Endodermal cell (in vitro differentiated cells): ENCODE measurements around the gene HCRTR1. TPM values are rescaled to one million over a fixed set of nuclear protein-coding genes. Genes with fewer than 3 reads are reported as not detected.

Source experiments
- DNase-seq: peaks from one replicate; pipeline ENCODE4 v3.0.0-alpha.2; 2017
- H3K27ac ChIP-seq: 2 replicates; pipeline ENCODE4 v1.5.1; 2013; ENCODE audit warnings: mild to moderate bottlenecking, low read depth, low read length, moderate library complexity
- H3K27me3 ChIP-seq: 2 replicates; pipeline ENCODE4 v1.6.1; 2013; ENCODE audit warnings: mild to moderate bottlenecking, low read length, moderate library complexity; ENCODE audit not compliant: insufficient read depth, control insufficient read depth, poor library complexity, severe bottlenecking
- H3K36me3 ChIP-seq: 2 replicates; pipeline ENCODE4 v1.7.0; 2013; ENCODE audit warnings: mild to moderate bottlenecking, low read length, moderate library complexity; ENCODE audit not compliant: control insufficient read depth, insufficient read depth
- H3K4me1 ChIP-seq: one replicate; pipeline ENCODE4 v1.7.0; 2013; ENCODE audit warnings: low read length; ENCODE audit not compliant: control insufficient read depth, insufficient read depth
- H3K4me3 ChIP-seq: 2 replicates; pipeline ENCODE4 v1.5.1; 2013; ENCODE audit warnings: mild to moderate bottlenecking, low read length, moderate library complexity
- H3K9ac ChIP-seq: 2 replicates; pipeline ENCODE4 v1.6.1; 2013; ENCODE audit warnings: mild to moderate bottlenecking, low read length, moderate library complexity; ENCODE audit not compliant: poor library complexity, severe bottlenecking; ENCODE audit errors: extremely low read depth
- H3K9me3 ChIP-seq: 2 replicates; pipeline ENCODE4 v1.6.1; 2013; ENCODE audit warnings: mild to moderate bottlenecking, low read length, moderate library complexity; ENCODE audit not compliant: control insufficient read depth
- H3K27ac Mint-ChIP-seq: 2 replicates; pipeline ENCODE4 v1.8.0; 2020; ENCODE audit warnings: mixed read lengths
- H3K27me3 Mint-ChIP-seq: 2 replicates; pipeline ENCODE4 v1.8.0; 2021; ENCODE audit warnings: mild to moderate bottlenecking, mixed read lengths; ENCODE audit not compliant: insufficient read depth
- H3K36me3 Mint-ChIP-seq: 2 replicates; pipeline ENCODE4 v1.8.0; 2020; ENCODE audit warnings: low read depth, mixed read lengths
- H3K4me1 Mint-ChIP-seq: 2 replicates; pipeline ENCODE4 v1.8.0; 2020; ENCODE audit warnings: mixed read lengths
- H3K4me3 Mint-ChIP-seq: 2 replicates; pipeline ENCODE4 v1.8.0; 2020; ENCODE audit warnings: mild to moderate bottlenecking, moderate library complexity, mixed read lengths
- H3K9me3 Mint-ChIP-seq: 2 replicates; pipeline ENCODE4 v1.8.0; 2020; ENCODE audit warnings: mild to moderate bottlenecking, mixed read lengths
- WGBS, 2 experiments: methylation state at CpG; one replicate each; pipeline versions ENCODE4 v1.1.5 to v1.1.7; 2013; ENCODE audit warnings: missing lambda C conversion rate in 2 of 2, mixed read lengths in 1 of 2; ENCODE audit not compliant: insufficient coverage in 1 of 2, insufficient read length in 1 of 2; 5-methylcytosine and 5-hydroxymethylcytosine counted together
- total RNA-seq, 2 donors: library from RNA; stranded (reverse); fragmentation: NEBNext Ultra II Directional in 1 of 2; extraction: Animal tissue kit (Norgen Biotek cat#: 25700) in 1 of 2; gene quantifications; 2 replicates in 1 of 2; 3 replicates in 1 of 2; pipeline ENCODE4 v1.2.1, GENCODE V29; 2021
- TF ChIP-seq, protein P1 (sequence below): fragments of 200-600 bp; sonication (generic); conservative IDR thresholded peaks from 2 replicates; pipeline ENCODE4 v1.5.0; 2021; ENCODE audit warnings: antibody characterized with exemption, mild to moderate bottlenecking

HCRTR1 gene
- total RNA-seq, 2 donors from 2014 or later = not detected

DNA sequence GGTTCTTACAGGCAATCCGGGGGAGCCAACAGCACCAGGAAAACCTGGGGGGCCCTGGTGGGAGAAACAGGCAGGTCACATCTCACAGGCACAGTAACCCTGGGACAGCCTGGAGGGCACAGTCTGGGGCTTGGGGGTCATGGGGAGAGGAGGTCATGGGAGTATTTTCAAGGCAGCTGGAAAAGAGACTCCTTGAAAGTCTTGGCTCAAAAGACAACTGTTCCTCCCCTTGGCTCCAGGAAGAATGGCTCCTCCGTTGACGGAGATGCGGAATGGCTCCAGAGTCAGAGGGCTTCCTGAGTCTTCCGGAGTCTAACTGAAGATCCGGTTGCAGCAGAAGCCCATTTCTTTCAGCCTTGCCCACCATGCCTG lies 53.1 kb downstream of the HCRTR1 start:
- Histone ChIP-seq H3K27me3 (no peaks in the 10 kb centered on the region), H3K4me3 (no peak overlapping the region), H3K36me3 (no peaks in the 10 kb centered on the region), H3K4me1 (peaks cover 2% of the 10 kb centered on the region), H3K9me3 (no peaks in the 10 kb centered on the region), H3K27ac (no peak overlapping the region), H3K9ac (no peak overlapping the region)
- H3K4me3 Mint-ChIP-seq = peak overlapping the region; percentile 31
- H3K36me3 Mint-ChIP-seq = no peaks in the 10 kb centered on the region
- H3K27me3 Mint-ChIP-seq = no peaks in the 10 kb centered on the region
- H3K27ac Mint-ChIP-seq = peak overlapping the region; percentile 10
- H3K9me3 Mint-ChIP-seq = no peaks in the 10 kb centered on the region
- H3K4me1 Mint-ChIP-seq = peaks cover 17% of the 10 kb centered on the region
- 91 to 97% methylated on average over 5 to 6 of the region's 6 CpGs for WGBS, 2 experiments
- TF ChIP-seq, protein P1, sequence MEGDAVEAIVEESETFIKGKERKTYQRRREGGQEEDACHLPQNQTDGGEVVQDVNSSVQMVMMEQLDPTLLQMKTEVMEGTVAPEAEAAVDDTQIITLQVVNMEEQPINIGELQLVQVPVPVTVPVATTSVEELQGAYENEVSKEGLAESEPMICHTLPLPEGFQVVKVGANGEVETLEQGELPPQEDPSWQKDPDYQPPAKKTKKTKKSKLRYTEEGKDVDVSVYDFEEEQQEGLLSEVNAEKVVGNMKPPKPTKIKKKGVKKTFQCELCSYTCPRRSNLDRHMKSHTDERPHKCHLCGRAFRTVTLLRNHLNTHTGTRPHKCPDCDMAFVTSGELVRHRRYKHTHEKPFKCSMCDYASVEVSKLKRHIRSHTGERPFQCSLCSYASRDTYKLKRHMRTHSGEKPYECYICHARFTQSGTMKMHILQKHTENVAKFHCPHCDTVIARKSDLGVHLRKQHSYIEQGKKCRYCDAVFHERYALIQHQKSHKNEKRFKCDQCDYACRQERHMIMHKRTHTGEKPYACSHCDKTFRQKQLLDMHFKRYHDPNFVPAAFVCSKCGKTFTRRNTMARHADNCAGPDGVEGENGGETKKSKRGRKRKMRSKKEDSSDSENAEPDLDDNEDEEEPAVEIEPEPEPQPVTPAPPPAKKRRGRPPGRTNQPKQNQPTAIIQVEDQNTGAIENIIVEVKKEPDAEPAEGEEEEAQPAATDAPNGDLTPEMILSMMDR = no peak
- DNase-seq = no peak

DNA sequence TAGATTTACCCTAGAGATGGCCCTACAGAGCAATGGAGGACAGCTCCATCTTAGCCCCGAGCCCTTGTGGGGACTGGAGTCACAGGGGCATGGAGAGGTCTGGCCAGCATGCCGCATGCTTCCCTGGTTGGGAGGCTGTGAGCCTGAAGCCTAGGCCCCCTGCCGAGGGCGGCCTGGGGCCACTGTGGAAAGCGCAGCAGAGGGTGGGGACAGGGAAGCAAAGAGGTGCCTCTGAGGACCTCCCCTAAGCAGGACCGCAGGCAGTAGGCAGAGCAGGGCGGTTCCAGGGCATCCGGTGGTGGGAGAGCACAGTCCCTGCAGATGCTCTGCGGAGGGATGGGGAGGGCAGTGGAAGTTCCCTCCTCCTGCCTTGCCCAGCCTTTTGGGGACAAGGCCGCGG lies 53.7 kb downstream of the HCRTR1 start:
- H3K4me3 Mint-ChIP-seq = no peak overlapping the region
- Histone ChIP-seq H3K36me3 (no peaks in the 10 kb centered on the region), H3K27ac (no peak overlapping the region), H3K4me3 (no peak overlapping the region), H3K9ac (no peak overlapping the region), H3K4me1 (peaks cover 2% of the 10 kb centered on the region), H3K9me3 (no peaks in the 10 kb centered on the region), H3K27me3 (no peaks in the 10 kb centered on the region)
- no peak for DNase-seq
- H3K27ac Mint-ChIP-seq = peak overlapping the region; percentile 10
- no peaks in the 10 kb centered on the region for H3K36me3 Mint-ChIP-seq
- 91% methylated on average over 5 to 11 of the region's 11 CpGs for WGBS, 2 experiments
- TF ChIP-seq, protein P1 = no peak
- peaks cover 17% of the 10 kb centered on the region for H3K4me1 Mint-ChIP-seq
- no peaks in the 10 kb centered on the region for H3K27me3 Mint-ChIP-seq
- H3K9me3 Mint-ChIP-seq = no peaks in the 10 kb centered on the region

DNA sequence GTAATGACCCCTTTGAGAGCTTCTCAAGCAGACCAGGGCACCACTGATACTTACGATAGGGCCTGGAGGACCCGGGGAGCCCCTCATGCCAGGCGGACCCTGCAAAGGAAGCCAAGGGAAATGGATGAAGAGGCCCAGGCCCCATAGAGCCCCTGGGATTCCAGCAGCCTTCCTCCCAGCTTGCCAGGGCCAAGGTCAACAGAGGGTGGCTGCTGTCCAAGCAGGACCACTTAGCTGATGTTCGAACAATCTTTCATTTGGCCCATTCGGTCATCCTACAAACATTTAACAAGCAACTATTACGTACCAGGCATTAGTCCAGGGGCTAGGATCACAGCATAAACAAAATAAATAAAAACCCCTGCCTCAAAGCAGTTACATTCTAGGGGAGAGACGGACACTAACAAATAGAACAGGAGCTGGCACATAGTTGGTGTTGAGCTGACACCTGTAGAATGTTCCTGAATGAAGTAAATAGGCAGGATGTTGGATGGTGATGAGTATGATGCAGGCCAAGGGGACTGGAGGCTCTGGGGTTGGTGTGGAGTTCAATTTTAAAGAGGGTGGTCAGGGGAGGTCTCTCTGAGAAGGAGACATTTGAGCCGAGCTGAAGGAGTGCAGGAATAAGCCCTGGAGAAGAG lies 54.2 kb downstream of the HCRTR1 start:
- Histone ChIP-seq H3K9me3 (no peaks in the 10 kb centered on the region), H3K27me3 (no peaks in the 10 kb centered on the region), H3K4me1 (peaks cover 2% of the 10 kb centered on the region), H3K36me3 (no peaks in the 10 kb centered on the region), H3K9ac (no peak overlapping the region), H3K4me3 (no peak overlapping the region), H3K27ac (no peak overlapping the region)
- DNase-seq = no peak
- WGBS, 2 experiments = 90 to 94% methylated on average over 4 to 8 of the region's 8 CpGs
- H3K4me1 Mint-ChIP-seq = peaks cover 14% of the 10 kb centered on the region
- no peaks in the 10 kb centered on the region for H3K27me3 Mint-ChIP-seq
- H3K36me3 Mint-ChIP-seq = no peaks in the 10 kb centered on the region
- no peak overlapping the region for H3K27ac Mint-ChIP-seq
- H3K4me3 Mint-ChIP-seq = no peak overlapping the region
- H3K9me3 Mint-ChIP-seq = no peaks in the 10 kb centered on the region
- TF ChIP-seq, protein P1 = no peak
